Mesenchymal stem cell (in vitro differentiated cells and primary cell): ENCODE results near the gene FAM13A. TPM values are rescaled to one million over a fixed set of nuclear protein-coding genes. Genes with fewer than 3 reads are reported as not detected.

ENCODE experiments used
- DNase-seq: peaks from one replicate; pipeline ENCODE4 v3.0.0-alpha.2; 2013
- H2AFZ ChIP-seq: one replicate; pipeline ENCODE4 v1.6.1; 2013; ENCODE audit warnings: low read depth, mild to moderate bottlenecking, control low read depth, inconsistent platforms, low read length, moderate library complexity
- H2AK5ac ChIP-seq: 2 replicates; pipeline ENCODE4 v1.6.1; 2013; ENCODE audit warnings: low read length, moderate library complexity, mild to moderate bottlenecking, inconsistent platforms; ENCODE audit not compliant: severe bottlenecking
- H2BK120ac ChIP-seq: one replicate; pipeline ENCODE4 v1.6.1; 2013; ENCODE audit warnings: low read depth, mild to moderate bottlenecking, inconsistent platforms, low read length, moderate library complexity
- H2BK12ac ChIP-seq, 2 experiments: one replicate each; pipeline ENCODE4 v1.6.1; 2013; ENCODE audit warnings: inconsistent platforms in 2 of 2, low read length in 2 of 2, mild to moderate bottlenecking in 2 of 2, moderate library complexity in 2 of 2, control low read depth in 1 of 2
- H2BK15ac ChIP-seq: one replicate; pipeline ENCODE4 v1.6.1; 2013; ENCODE audit warnings: mild to moderate bottlenecking, low read depth, inconsistent platforms; ENCODE audit not compliant: poor library complexity, severe bottlenecking
- H2BK5ac ChIP-seq: 2 replicates; pipeline ENCODE4 v1.6.1; 2013; ENCODE audit warnings: low read depth, mild to moderate bottlenecking, low read length, control low read depth, inconsistent platforms; ENCODE audit not compliant: poor library complexity, severe bottlenecking
- H3K14ac ChIP-seq, 2 experiments: one replicate each; pipeline ENCODE4 v1.6.1; 2013; ENCODE audit warnings: inconsistent platforms in 2 of 2, low read length in 2 of 2, control low read depth in 1 of 2, mild to moderate bottlenecking in 1 of 2, moderate library complexity in 1 of 2
- H3K18ac ChIP-seq, 2 experiments: one replicate each; pipeline ENCODE4 v1.6.1; 2013; ENCODE audit warnings: inconsistent platforms in 2 of 2, low read length in 2 of 2, control low read depth in 1 of 2, low read depth in 1 of 2, mild to moderate bottlenecking in 1 of 2
- H3K23ac ChIP-seq, 2 experiments: one replicate each; pipeline ENCODE4 v1.6.1; 2013; ENCODE audit warnings: inconsistent platforms in 2 of 2, low read length in 2 of 2, mild to moderate bottlenecking in 2 of 2, moderate library complexity in 2 of 2, control low read depth in 1 of 2
- H3K27ac ChIP-seq: 2 replicates; pipeline ENCODE4 v1.5.1; 2013; ENCODE audit warnings: mild to moderate bottlenecking, moderate library complexity, low read length, control low read depth, inconsistent platforms; ENCODE audit not compliant: poor library complexity, severe bottlenecking
- H3K27me3 ChIP-seq, 2 experiments: 2 replicates each; pipeline versions ENCODE4 v1.6.1 to v1.7.0; 2013; ENCODE audit warnings: low read length in 2 of 2, mild to moderate bottlenecking in 2 of 2, moderate library complexity in 2 of 2, control low read depth in 1 of 2, inconsistent platforms in 1 of 2; ENCODE audit not compliant: control insufficient read depth in 1 of 2, insufficient read depth in 1 of 2
- H3K36me3 ChIP-seq, 2 experiments: 2 replicates each; pipeline versions ENCODE4 v1.6.1 to v1.7.0; 2013; ENCODE audit warnings: low read length in 2 of 2, control low read depth in 1 of 2, inconsistent platforms in 1 of 2, low read depth in 1 of 2, mild to moderate bottlenecking in 1 of 2; ENCODE audit not compliant: insufficient read depth in 2 of 2, control insufficient read depth in 1 of 2
- H3K4ac ChIP-seq, 2 experiments: one replicate each; pipeline ENCODE4 v1.6.1; 2013; ENCODE audit warnings: inconsistent platforms in 2 of 2, low read length in 2 of 2, mild to moderate bottlenecking in 2 of 2, moderate library complexity in 2 of 2, control low read depth in 1 of 2, low read depth in 1 of 2
- H3K4me1 ChIP-seq: 2 replicates; pipeline ENCODE4 v1.6.1; 2013; ENCODE audit warnings: low read depth, low read length, control low read depth; ENCODE audit not compliant: control insufficient read depth, insufficient read depth
- H3K4me2 ChIP-seq: 2 replicates; pipeline ENCODE4 v1.6.1; 2013; ENCODE audit warnings: low read length, mild to moderate bottlenecking, inconsistent platforms; ENCODE audit not compliant: poor library complexity, severe bottlenecking
- H3K4me3 ChIP-seq, 2 experiments: 2 replicates each; pipeline versions ENCODE4 v1.5.1 to v1.7.0; 2013; ENCODE audit warnings: low read length in 2 of 2, mild to moderate bottlenecking in 2 of 2, control low read depth in 1 of 2, low read depth in 1 of 2; ENCODE audit not compliant: insufficient read depth in 1 of 2
- H3K79me1 ChIP-seq: replicated peaks from 2 replicates; pipeline ENCODE4 v1.6.1; 2013; ENCODE audit warnings: mild to moderate bottlenecking, control low read depth, low read length, inconsistent platforms; ENCODE audit not compliant: poor library complexity, severe bottlenecking
- H3K9ac ChIP-seq: 2 replicates; pipeline ENCODE4 v1.7.0; 2013; ENCODE audit warnings: mild to moderate bottlenecking, low read length, moderate library complexity
- H3K9me3 ChIP-seq: 2 replicates; pipeline ENCODE4 v1.7.0; 2013; ENCODE audit warnings: mild to moderate bottlenecking, low read length; ENCODE audit not compliant: control insufficient read depth
- H4K8ac ChIP-seq: one replicate; pipeline ENCODE4 v1.6.1; 2013; ENCODE audit warnings: inconsistent platforms, mild to moderate bottlenecking, low read length, moderate library complexity
- H4K91ac ChIP-seq: one replicate; pipeline ENCODE4 v1.6.1; 2013; ENCODE audit warnings: mild to moderate bottlenecking, low read length, inconsistent platforms
- WGBS: methylation state at CpG from one replicate; pipeline ENCODE4 v1.1.7; 2013; ENCODE audit warnings: mixed read lengths; 5-methylcytosine and 5-hydroxymethylcytosine counted together
- polyA plus RNA-seq, 2 experiments: library from polyadenylated mRNA; stranded (reverse); fragments of 200-250 nt; gene quantifications; one replicate each; pipeline ENCODE4 v1.2.3, GENCODE V29; 2013

Gene FAM13A
- 9.8 TPM for polyA plus RNA-seq (2013, experiment 1 of 2)
- polyA plus RNA-seq (2013, experiment 2 of 2): 10.2 TPM

- Histone ChIP-seq H2AFZ (no peak within 1 kb of the TSS), H3K4me3 (peak within 1 kb of the TSS in 1 of 2 experiments; percentile 82), H3K27me3 (no peaks in the 10 kb centered on the region), H2BK120ac (no peak within 1 kb of the TSS), H3K9ac (peak within 1 kb of the TSS; percentile 90), H3K23ac (no peak within 1 kb of the TSS), H3K18ac (peak within 1 kb of the TSS in 1 of 2 experiments; percentile 37), H2BK12ac (no peak within 1 kb of the TSS), H3K36me3 (no peaks in the 10 kb centered on the region), H3K9me3 (peaks cover 4% of the 10 kb centered on the region), H4K8ac (no peak within 1 kb of the TSS), H3K27ac (peak within 1 kb of the TSS; percentile 82), H3K4me2 (peak within 1 kb of the TSS; percentile 71), H2BK15ac (no peak within 1 kb of the TSS), H3K4me1 (no peaks in the 10 kb centered on the region), H4K91ac (no peak within 1 kb of the TSS), H3K14ac (no peak within 1 kb of the TSS), H3K79me1 (peaks cover under 1% of the 10 kb centered on the region), H2AK5ac (no peak within 1 kb of the TSS), H3K4ac (no peak within 1 kb of the TSS), H2BK5ac (no peak within 1 kb of the TSS)
- peak; percentile 95 for DNase-seq
- WGBS: 0% methylated on average over 9 of the region's 9 CpGs
Measured at GRCh38 chr4:89056953-89057398, at the start of gene FAM13A. Gene FAM13A (minus strand): TSS chr4:89057185. CDS start chr4:89056964, 221 bp downstream.

GRCh38 chr4:89105726-89106125 lies 48.7 kb upstream of the FAM13A start:
- no peak overlapping the region for H2BK5ac ChIP-seq
- no peak overlapping the region for H3K9ac ChIP-seq
- H3K9me3 ChIP-seq: no peaks in the 10 kb centered on the region
- H4K8ac ChIP-seq: no peak overlapping the region
- 91% methylated on average over 6 of the region's 6 CpGs for WGBS
- H3K18ac ChIP-seq: no peak overlapping the region
- no peak overlapping the region for H3K4me2 ChIP-seq
- no peak overlapping the region for H3K4ac ChIP-seq
- H3K79me1 ChIP-seq: no peaks in the 10 kb centered on the region
- H3K23ac ChIP-seq: no peak overlapping the region
- H3K4me1 ChIP-seq: peaks cover 5% of the 10 kb centered on the region
- no peak overlapping the region for H2BK15ac ChIP-seq
- no peak overlapping the region for H2BK12ac ChIP-seq
- H3K27ac ChIP-seq: no peak overlapping the region
- no peak overlapping the region for H3K14ac ChIP-seq
- no peak overlapping the region for H2BK120ac ChIP-seq
- no peak overlapping the region for H2AK5ac ChIP-seq
- no peak for DNase-seq
- no peak overlapping the region for H3K4me3 ChIP-seq
- H3K36me3 ChIP-seq: no peaks in the 10 kb centered on the region
- no peak overlapping the region for H4K91ac ChIP-seq
- H3K27me3 ChIP-seq: peaks cover 37 to 44% of the 10 kb centered on the region in 2 experiments
- no peak overlapping the region for H2AFZ ChIP-seq

GRCh38 chr4:89101256-89102161 lies 44.5 kb upstream of the FAM13A start:
- 86% methylated on average over 10 of the region's 11 CpGs for WGBS
- Histone ChIP-seq H3K36me3 (no peaks in the 10 kb centered on the region), H2BK15ac (no peak overlapping the region), H3K14ac (no peak overlapping the region), H3K27ac (no peak overlapping the region), H2BK120ac (no peak overlapping the region), H2AFZ (no peak overlapping the region), H4K8ac (no peak overlapping the region), H3K79me1 (no peaks in the 10 kb centered on the region), H3K4ac (no peak overlapping the region), H2BK12ac (no peak overlapping the region), H3K18ac (no peak overlapping the region), H3K4me3 (no peak overlapping the region), H3K23ac (no peak overlapping the region), H2AK5ac (no peak overlapping the region), H2BK5ac (no peak overlapping the region), H3K4me1 (peaks cover 2% of the 10 kb centered on the region), H4K91ac (no peak overlapping the region), H3K9me3 (no peaks in the 10 kb centered on the region), H3K9ac (no peak overlapping the region), H3K27me3 (peaks cover 13 to 21% of the 10 kb centered on the region in 2 experiments), H3K4me2 (no peak overlapping the region)
- DNase-seq: no peak

GRCh38 chr4:89100853-89101252 lies 43.9 kb upstream of the FAM13A start:
- no peak overlapping the region for H3K4me3 ChIP-seq
- H3K4me2 ChIP-seq: no peak overlapping the region
- H4K91ac ChIP-seq: no peak overlapping the region
- H3K27ac ChIP-seq: no peak overlapping the region
- no peaks in the 10 kb centered on the region for H3K36me3 ChIP-seq
- no peak overlapping the region for H3K14ac ChIP-seq
- H3K23ac ChIP-seq: no peak overlapping the region
- H2AFZ ChIP-seq: no peak overlapping the region
- no peak overlapping the region for H3K18ac ChIP-seq
- DNase-seq: no peak
- H3K79me1 ChIP-seq: no peaks in the 10 kb centered on the region
- H2BK5ac ChIP-seq: no peak overlapping the region
- peaks cover 13 to 17% of the 10 kb centered on the region in 2 experiments for H3K27me3 ChIP-seq
- H2AK5ac ChIP-seq: no peak overlapping the region
- no peak overlapping the region for H4K8ac ChIP-seq
- WGBS: 90% methylated on average over 3 of the region's 3 CpGs
- no peak overlapping the region for H2BK120ac ChIP-seq
- H3K4ac ChIP-seq: no peak overlapping the region
- no peak overlapping the region for H2BK15ac ChIP-seq
- no peaks in the 10 kb centered on the region for H3K9me3 ChIP-seq
- H3K4me1 ChIP-seq: peaks cover 2% of the 10 kb centered on the region
- no peak overlapping the region for H3K9ac ChIP-seq
- no peak overlapping the region for H2BK12ac ChIP-seq
